GM19467 (cell line): ENCODE measurements around the gene ASL.
A peak's percentile ranks its signal among the peaks of the same experiment; 100 is the strongest.
"Not testable (repeated sequence)": the region's sequence is repeated elsewhere in the genome, so short reads cannot be mapped to it uniquely, and the experiment has no call there.

ENCODE experiments used
- ATAC-seq: cut with Tn5 transposase; IDR thresholded peaks from one replicate; pipeline ENCODE4 v1.9.1; 2021; ENCODE audit warnings: mild to moderate bottlenecking, moderate library complexity; ENCODE audit not compliant: unreplicated experiment

The ASL gene

DNA sequence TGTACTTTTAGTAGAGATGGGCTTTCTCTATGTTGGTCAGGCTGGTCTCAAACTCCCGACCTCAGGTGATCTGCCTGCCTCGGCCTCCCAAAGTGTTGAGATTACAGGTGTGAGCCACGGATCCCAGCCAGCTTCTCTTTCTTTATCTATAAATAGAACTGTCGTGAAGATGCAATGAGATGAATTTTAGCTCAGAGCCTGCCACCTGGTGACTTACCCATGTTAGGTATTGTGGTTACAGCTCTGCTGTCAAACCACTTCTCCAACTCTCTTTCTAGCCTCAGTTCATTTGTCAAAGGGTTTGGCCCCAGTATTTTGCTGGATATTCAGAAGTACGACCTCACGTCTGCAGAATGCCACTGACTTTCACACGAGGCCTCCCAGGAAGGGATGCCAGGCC is 3.4 kb upstream of the ASL start:
- not testable (repeated sequence) for ATAC-seq

DNA sequence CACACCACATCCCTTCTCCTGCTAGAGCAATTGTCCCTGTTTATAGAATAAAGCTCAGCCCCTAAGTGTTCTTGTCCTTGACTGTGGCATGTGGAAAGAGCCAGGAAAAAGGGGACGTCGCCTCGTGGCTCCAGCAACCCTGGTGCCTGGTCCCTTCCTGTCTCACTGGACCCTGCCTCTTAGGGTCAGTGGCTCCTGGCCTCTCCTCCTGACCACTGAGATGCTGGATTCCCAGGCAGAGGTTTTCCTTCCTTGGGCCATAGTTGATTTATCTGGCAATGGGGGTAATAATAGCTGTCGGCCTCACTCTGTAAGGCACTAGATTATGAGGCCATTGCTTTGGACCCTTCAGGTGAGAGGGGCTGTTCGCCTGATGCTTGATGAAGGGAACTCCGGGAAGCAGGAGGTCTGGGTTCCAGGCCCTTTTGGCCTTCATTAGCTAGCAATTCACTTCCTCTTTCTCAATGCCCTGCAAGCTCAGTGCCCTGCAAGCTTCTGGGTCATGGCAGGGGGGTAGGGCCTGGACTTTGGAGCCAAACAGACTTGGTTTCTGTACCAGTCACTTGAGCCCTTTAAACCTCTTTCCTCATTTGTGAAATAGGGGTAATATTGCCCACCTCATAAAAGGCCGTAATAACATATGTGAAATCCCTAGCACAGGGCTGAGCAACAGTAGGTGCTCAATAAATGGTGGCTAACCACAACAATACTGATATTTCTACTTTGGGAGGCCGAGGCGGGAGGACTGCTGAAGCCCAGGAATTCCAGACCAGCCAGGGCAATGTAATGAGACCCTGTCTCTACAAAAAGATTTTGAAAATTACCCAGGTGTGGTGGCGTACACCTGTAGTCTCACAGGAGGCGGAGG is 1.1 kb downstream of the ASL start:
- ATAC-seq: no peak

DNA sequence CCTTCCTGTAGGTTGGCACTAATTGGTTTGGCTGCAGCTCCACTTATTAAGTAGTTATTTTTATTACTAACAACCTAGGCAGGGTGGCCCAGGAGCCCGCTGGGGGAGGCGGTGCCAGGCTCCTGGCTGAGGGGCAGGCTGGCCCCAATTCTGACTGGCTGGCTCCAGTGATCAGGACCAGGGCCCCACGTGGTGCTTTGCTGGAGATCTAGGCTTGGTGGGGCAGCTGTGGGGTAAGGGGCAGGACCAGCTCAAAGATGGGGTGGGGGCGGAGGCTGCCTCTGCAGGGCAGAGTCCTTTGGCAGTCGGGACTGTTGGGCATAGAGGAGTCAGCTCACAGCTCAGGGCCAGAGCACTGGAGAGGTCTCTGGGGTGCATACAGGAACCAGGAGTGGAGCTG is 2.4 kb downstream of the ASL start:
- ATAC-seq: no peak

DNA sequence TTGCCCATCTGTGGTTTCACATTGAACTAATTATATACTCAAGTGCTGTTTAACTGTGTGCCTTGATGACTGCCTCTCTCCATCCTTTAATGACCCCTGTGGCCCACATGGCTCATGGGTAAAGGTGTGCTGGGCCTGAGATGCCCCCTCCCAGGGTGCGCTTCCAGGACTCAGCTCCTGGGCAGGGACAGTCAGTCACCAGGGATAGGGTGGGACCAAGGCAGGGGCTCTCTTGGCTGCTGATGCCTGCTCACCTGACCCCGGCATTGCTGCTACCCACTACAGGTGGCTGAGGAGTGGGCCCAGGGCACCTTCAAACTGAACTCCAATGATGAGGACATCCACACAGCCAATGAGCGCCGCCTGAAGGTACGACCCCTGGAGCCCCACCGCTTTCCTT is 6.5 kb downstream of the ASL start:
- no peak for ATAC-seq

DNA sequence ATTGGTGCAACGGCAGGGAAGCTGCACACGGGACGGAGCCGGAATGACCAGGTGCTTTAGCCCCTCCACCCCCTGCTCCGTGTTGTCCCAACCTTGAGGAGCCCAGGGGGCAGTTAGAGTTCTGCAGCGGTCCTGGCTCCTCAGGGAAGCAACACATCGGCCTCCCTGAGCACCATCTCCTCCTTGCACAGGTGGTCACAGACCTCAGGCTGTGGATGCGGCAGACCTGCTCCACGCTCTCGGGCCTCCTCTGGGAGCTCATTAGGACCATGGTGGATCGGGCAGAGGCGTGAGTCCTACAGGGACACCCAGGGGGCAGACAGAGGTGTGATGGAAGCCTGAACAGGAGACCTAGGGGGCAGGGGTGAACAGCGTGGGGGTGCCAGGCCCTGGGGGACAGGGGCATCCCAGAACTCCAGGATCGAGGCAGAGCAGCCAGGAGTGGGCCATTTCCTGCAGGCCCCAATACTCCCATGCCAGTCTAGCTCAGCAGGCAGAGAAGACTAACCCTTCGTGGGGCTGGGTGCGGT is 7.3 kb downstream of the ASL start:
- no peak for ATAC-seq

DNA sequence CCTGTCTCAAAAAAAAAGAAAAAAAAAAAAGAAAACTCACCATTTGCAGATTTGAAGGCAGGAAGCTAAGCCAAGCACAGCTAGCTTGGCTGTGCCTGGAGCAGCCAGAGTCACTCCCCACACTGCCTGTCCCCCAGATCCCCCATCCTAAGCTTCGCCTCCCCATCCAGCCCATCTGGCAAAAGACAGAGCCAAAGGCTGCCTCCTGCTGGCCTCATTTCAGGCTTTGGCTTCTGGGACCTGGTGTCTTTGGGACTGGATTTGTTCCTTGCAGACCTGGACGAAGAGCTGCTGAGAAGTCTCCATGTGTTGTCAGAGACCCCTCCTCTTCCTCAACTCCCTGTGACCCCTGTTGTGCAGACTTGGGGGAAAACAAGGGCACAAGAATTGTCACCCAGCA is 8.1 kb downstream of the ASL start:
- no peak for ATAC-seq

DNA sequence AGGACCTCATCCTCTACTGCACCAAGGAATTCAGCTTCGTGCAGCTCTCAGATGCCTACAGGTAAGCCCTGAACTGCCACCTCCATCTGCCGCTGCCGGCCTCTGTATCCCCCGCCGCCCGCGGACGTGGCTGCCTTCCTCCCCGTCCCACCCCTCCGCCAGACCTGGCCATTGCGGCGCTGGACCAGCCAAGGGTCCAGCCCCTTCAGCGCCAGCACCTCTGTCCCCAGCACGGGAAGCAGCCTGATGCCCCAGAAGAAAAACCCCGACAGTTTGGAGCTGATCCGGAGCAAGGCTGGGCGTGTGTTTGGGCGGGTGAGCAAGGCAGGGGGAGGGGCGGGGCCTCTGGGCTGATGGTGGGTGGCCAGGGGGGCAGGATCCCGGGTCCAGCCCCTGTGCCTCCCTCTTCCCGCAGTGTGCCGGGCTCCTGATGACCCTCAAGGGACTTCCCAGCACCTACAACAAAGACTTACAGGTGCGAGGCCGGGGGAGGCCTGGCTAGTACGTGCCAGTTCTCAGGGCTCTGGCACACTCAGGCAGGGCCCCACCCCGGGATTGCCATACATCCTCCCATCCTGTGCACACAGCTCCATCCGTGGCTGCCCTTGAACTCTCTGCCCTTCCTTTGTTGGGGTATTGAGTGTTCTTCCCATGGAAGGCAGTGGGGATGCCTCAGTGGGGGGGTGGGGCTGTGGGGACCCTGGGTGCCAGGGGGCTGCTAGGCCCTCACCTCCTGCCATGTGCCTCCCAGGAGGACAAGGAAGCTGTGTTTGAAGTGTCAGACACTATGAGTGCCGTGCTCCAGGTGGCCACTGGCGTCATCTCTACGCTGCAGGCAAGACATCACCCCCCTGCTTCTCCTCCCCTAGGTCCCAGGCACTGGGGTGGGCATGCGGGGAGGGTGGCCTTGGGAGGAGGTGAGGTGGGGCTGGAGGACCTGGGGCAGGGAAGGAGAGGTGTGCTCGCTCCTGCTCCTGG is 13.5 kb downstream of the ASL start:
- no peak for ATAC-seq

DNA sequence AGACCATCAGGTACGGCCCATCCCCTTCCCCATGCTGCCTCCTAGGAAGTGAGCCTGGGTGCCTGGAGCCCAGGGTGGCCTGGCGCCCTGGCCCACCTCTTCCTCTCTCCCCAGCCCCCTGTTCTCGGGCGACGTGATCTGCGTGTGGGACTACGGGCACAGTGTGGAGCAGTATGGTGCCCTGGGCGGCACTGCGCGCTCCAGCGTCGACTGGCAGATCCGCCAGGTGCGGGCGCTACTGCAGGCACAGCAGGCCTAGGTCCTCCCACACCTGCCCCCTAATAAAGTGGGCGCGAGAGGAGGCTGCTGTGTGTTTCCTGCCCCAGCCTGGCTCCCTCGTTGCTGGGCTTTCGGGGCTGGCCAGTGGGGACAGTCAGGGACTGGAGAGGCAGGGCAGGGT is 17.0 kb downstream of the ASL start:
- ATAC-seq: no peak

DNA sequence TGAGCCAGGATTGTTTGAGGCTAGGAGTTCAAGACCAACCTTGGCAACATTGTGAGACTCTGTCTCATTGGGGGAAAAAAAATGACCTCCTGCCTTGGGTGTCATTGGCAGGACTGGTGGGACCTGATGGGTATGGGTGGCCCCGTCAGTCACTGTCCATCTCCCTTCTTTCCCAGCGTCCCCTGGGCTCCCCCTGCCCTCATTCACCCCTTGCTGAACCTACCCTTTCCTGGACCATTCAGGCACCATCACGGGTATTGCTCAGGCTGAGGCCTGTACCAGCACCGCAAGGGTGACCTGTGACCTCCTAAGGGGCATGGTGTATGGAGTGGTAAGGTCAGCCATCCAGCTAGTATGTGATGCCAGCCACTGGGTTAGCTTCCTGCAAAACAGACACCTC is 19.4 kb downstream of the ASL start:
- no peak for ATAC-seq

DNA sequence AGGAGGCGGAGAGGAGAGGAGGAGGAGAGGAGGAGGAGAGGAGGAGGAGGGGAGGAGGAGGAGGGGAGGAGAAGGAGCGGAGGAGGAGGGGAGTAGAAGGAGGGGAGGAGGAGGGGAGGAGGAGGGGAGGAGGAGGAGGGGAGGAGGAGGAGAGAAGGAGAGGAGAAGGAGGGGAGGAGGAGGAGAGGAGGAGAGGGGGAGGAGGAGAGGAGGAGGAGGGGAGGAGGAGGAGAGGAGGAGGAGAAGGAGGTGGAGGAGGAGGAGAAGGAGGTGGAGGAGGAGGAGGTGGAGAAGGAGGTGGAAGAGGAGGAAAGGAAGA is 23.6 kb downstream of the ASL start:
- ATAC-seq: no peak

DNA sequence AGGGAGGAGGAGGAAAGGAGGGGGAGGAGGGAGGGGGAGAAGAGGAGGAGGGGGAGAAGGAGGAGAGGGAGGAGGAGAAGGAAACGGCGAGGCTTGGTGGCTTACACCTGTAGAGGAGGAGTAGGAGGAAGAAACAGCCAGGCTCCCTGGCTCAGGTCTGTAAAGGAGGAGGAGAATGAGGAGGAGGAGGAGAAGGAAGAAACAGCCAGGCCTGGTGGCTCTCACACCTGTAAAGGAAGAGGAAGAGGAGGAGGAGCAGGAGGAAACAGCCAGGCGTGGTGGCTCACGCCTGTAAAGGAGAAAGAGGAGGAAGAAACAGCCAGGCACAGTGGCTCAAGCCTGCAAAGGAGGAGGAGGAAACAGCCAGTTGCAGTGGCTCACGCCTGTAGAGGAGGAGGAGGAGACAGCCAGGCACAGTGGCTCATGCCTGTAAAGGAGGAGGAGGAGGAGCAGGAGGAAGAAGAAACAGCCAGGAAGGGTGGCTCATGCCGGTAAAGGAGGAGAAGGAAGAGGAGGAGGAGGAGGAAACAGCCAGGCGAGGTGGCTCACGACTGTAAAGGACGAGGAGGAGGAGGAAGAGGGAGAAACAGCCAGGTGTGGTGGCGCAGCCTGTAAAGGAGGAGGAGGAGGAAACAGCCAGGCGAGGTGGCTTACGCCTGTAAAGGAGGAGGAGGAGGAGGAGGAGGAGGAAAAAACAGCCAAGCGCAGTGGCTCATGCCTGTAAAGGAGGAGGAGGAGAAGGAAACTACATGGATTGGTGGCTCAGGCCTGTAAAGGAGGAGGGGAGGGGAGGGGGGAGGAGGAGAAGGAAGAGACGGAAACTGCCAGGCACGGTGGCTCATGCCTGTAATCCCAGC is 24.2 kb downstream of the ASL start:
- ATAC-seq: peak; percentile 72

DNA sequence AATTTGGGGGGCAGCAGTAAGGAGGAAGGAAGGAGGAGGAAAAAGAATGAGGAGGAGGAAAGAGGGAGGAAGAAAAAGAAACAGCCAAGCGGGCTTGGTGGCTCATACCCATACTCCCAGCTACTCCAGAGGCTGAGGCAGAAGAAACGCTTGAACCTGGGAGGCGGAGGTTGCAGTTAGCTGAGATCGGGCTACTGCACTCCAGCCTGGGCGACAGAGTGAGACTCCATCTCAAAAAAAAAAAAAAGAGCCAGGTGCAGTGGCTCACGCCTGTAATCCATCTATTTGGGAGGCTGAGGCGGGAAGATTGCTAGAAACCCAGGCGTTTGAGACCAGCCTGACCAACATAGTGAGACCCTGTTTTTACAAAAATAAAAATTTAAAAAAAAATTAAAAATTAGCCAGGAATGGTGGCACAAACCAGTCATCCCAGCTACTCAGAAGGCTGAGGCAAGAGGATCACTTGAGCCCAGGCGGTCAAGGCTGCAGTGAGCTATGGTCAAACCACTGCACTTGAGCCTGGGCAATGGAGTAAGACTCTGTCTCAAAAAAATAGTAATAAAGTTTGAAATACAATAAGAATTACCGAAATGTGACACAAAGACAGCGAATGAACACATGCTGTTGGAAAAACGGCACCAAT is 24.9 kb downstream of the ASL start:
- no peak for ATAC-seq

DNA sequence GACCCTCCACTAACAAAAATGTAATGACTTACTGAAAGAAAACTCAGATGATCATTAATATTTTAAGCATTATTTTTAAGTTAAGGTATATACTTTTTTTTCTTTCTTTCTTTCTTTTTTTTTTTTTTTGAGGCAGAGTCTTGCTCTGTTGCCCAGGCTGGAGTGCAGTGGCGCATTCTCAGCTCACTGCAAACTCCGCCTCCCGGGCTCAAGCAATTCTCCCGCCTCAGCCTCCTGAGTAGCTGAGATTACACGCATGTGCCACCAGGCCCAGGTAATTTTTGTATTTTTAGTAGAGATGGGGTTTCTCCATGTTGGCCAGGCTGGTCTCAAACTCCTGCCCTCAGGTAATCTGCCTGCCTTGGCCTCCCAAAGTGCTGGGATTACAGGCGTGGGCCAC is 26.5 kb downstream of the ASL start:
- not testable (repeated sequence) for ATAC-seq

DNA sequence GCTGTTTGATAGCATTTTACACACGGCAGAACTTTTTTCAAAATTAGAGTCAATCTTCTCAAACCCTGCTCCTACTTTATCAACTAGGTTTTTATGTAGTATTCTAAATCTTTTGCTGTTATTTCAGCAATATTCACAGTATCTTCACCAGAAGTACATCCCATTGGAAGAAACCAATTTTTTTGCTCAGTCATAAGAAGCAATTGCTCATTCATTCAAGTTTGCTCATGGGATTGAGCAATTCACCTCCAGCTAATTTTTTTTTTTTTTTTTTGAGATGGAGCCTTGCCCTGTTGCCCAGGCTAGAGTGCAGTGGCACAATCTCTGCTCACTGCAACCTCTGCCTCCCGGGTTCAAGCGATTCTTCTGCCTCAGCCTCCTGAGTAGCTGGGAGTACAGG is 28.4 kb downstream of the ASL start:
- not testable (repeated sequence) for ATAC-seq

DNA sequence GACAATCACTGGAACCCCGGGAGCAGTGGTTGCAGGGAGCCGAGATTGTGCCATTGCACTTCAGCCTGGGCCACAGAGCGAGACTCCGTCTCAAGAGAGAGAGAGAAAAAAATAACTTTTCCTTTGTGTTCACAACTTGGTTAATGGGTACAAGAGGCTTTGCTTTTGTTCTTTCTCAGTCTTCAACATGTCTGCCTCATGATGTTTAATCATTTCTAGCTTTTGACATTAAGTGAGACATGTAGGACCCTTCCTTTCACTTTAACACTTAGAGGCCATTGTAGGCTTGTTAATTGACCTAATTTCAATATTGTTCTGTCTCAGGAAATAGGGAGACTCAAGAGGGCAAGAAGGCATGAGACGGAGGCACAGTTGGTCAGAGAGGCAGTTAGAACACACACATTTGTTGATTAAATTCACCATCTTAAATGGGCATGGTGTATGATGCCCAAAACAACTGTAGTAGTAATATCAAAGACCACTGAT is 29.7 kb downstream of the ASL start:
- no peak for ATAC-seq

DNA sequence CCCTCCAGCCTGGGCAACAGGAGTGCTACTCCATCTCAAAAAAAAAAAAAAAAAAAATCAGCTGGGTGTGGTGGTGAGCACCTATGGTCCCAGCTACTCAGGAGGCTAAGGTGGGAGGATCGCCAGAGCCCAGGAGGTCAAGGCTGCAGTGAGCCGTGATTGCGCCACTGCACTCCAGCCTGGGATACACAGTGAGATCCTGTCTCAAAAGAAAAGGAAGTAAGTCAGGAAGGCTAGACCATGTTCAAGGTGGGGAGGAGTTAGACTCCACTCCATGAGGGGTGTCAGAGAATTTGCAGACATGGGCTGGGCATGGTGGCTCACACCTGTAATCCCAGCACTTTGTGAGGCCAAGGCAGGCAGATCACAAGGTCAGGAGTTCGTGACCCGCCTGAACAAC is 32.8 kb downstream of the ASL start:
- not testable (repeated sequence) for ATAC-seq

DNA sequence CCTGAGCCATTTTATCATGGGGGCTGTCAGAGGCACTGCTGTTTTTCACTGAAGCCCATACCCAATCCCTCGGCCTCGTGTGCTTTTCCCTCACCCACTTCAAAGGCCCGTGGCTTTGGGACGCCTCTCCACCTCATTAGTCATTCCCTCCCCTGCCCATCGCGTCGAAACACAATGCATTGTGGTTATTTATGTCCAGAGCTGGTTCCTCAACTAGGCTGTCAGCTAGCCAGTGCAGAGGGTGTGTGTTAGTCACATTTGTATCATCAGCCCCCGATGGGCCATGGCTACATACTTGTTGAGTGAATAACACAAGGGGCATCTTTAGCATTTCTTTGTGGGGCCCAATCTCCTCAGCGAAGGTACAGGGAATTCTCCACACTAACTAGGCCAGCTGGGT is 35.2 kb downstream of the ASL start:
- no peak for ATAC-seq

DNA sequence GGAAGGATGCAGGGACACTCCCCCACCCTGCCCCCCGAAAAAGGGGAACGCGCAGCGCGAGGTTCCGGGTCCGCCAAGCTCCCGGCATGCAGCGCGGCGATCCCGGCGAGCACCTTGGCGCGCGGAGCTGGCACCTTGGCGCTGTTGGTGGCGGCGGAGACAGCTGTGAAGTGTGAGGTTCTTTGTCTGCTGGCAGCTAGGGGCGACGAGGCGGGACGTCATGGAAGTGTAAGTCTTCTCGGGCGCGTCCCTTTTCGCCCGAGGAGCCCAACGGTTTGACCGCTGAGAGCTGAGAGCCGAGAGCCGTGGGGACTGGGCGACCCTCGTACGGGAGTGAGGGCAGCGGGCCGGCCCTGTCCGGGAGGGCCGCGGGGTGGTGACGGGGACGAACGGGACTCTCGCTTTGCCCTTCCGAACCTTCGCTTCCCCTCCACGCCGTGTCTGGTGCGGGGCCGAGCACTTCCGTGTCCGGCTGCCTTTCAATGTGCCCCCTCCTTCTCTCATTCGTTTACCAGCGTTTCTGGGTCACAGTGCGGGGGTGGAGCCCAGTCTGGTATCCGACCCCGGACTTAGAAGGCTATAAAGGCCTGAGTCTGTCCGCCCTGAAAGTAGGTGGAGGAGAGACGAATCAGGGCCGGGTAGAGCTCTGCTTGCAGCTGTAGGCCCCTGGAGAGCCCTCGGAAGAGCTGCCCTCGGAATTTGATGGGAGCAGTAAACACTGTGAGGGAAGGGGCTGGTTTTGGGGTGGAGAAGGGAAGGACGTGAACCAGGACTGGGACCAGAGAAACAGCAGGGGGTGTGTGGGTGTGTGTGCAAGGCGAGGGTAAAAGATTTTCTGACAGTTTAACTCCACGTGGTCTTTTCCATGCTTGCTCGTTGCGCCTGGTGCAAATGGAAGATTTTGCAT is 39.4 kb downstream of the ASL start, which contains the start of gene CRCP:
Gene CRCP, plus strand, starts transcription at position 105 of the 907 bp plus-strand sequence. Its CDS starts 116 bp downstream, at position 221.
- peak; percentile 86 for ATAC-seq
